H1 (cell line): ENCODE measurements around the gene OTX2. TPM values are rescaled to one million over a fixed set of nuclear protein-coding genes. Genes with fewer than 3 reads are reported as not detected.

Experiments
- CTCF ChIA-PET: fragments of 300-600 bp; sonication (Branson Sonifier 250); formaldehyde crosslinking; loops from one replicate; lab custom pipeline; 2021; ENCODE audit not compliant: partially characterized antibody; lab: Charles Lee
- POLR2A ChIA-PET: fragments of 300-600 bp; sonication (Branson Sonifier 250); formaldehyde crosslinking; loops from one replicate; lab custom pipeline; 2021; ENCODE audit warnings: inconsistent platforms; ENCODE audit not compliant: partially characterized antibody; lab: Charles Lee
- DNase-seq, 2 experiments: peaks; one replicate each; pipeline versions ENCODE4 v3.0.0 to v3.0.0-alpha.2; 2010 to 2022; ENCODE audit warnings: low spot score in 2 of 2, low read depth in 1 of 2, mixed read lengths in 1 of 2
- FAIRE-seq: peaks from 2 replicates; lab custom pipeline; 2011; peaks lifted over from hg19 to GRCh38; lab: Jason Lieb, UNC
- H2AFZ ChIP-seq: 2 replicates; pipeline ENCODE4 v1.8.1; 2012; ENCODE audit warnings: low read length, inconsistent platforms
- H2AK5ac ChIP-seq: 2 replicates; pipeline ENCODE4 v1.6.1; 2013; ENCODE audit warnings: low read depth, low read length
- H2BK120ac ChIP-seq: replicated peaks from 2 replicates; pipeline ENCODE3; 2013; ENCODE audit warnings: low read depth, low read length, inconsistent platforms
- H2BK12ac ChIP-seq: 2 replicates; pipeline ENCODE4 v1.6.1; 2013; ENCODE audit warnings: low read depth, low read length
- H2BK15ac ChIP-seq: 2 replicates; pipeline ENCODE4 v1.6.1; 2013; ENCODE audit warnings: low read length
- H2BK20ac ChIP-seq: 2 replicates; pipeline ENCODE4 v1.6.1; 2013; ENCODE audit warnings: low read length
- H2BK5ac ChIP-seq: 2 replicates; pipeline ENCODE4 v1.6.1; 2013; ENCODE audit warnings: low read depth, low read length
- H3K14ac ChIP-seq: 2 replicates; pipeline ENCODE4 v1.6.1; 2013; ENCODE audit warnings: inconsistent platforms; ENCODE audit not compliant: insufficient read length
- H3K18ac ChIP-seq: 2 replicates; pipeline ENCODE4 v1.6.1; 2013; ENCODE audit warnings: low read length; ENCODE audit errors: extremely low read depth
- H3K23ac ChIP-seq: 2 replicates; pipeline ENCODE4 v1.6.1; 2013; ENCODE audit warnings: inconsistent platforms; ENCODE audit not compliant: insufficient read length
- H3K23me2 ChIP-seq: 2 replicates; pipeline ENCODE4 v1.6.1; 2013; ENCODE audit warnings: low read depth, low read length
- H3K27ac ChIP-seq: 2 replicates; pipeline ENCODE4 v1.6.1; 2011; ENCODE audit warnings: low read depth, low read length, inconsistent platforms
- H3K27me3 ChIP-seq, 4 experiments: replicated peaks in 1 of 4; 1 replicate in 1 of 4; 2 replicates in 3 of 4; pipeline versions ENCODE4 v1.6.1 to v1.8.1; 2011 to 2013; ENCODE audit warnings: low read length in 3 of 4, mild to moderate bottlenecking in 3 of 4, inconsistent platforms in 2 of 4, mixed read lengths in 2 of 4, moderate library complexity in 1 of 4; ENCODE audit not compliant: control insufficient read depth in 3 of 4, insufficient read depth in 3 of 4; ENCODE audit errors: extremely low read depth in 1 of 4
- H3K36me3 ChIP-seq, 4 experiments: 2 replicates each; pipeline versions ENCODE4 v1.6.1 to v1.8.1; 2011 to 2013; ENCODE audit warnings: mild to moderate bottlenecking in 4 of 4, low read length in 3 of 4, moderate library complexity in 2 of 4, control low read depth in 1 of 4, inconsistent platforms in 1 of 4; ENCODE audit not compliant: insufficient read depth in 4 of 4, control insufficient read depth in 2 of 4
- H3K4ac ChIP-seq: replicated peaks from 2 replicates; pipeline ENCODE3; 2013; ENCODE audit warnings: low read length, low read depth, mixed read lengths, inconsistent platforms; ENCODE audit not compliant: insufficient read length
- H3K4me1 ChIP-seq, 4 experiments: replicated peaks in 1 of 4; 1 replicate in 1 of 4; 2 replicates in 3 of 4; pipeline versions ENCODE4 v1.6.1 to v1.8.1; 2011 to 2013; ENCODE audit warnings: low read length in 3 of 4, inconsistent platforms in 2 of 4, mixed read lengths in 1 of 4; ENCODE audit not compliant: insufficient read depth in 4 of 4, control insufficient read depth in 3 of 4
- H3K4me2 ChIP-seq, 2 experiments: 2 replicates each; pipeline versions ENCODE4 v1.6.1 to v1.8.1; 2011 to 2013; ENCODE audit warnings: low read depth in 2 of 2, low read length in 2 of 2, control low read depth in 1 of 2, inconsistent platforms in 1 of 2, mild to moderate bottlenecking in 1 of 2; ENCODE audit not compliant: insufficient read depth in 1 of 2
- H3K4me3 ChIP-seq, 4 experiments: fragments of 200-600, 300-600 bp in 1 of 4; sonication (generic), shearing (Covaris generic), sonication (Bioruptor Twin) in 1 of 4; 2 replicates each; pipeline versions ENCODE4 v1.5.1 to v1.8.1; 2011 to 2016; ENCODE audit warnings: low read length in 4 of 4, low read depth in 3 of 4, control low read depth in 2 of 4, inconsistent platforms in 2 of 4, mild to moderate bottlenecking in 2 of 4, mixed read lengths in 1 of 4, moderate library complexity in 1 of 4; ENCODE audit not compliant: insufficient read depth in 2 of 4; ENCODE audit errors: extremely low read depth in 1 of 4
- H3K56ac ChIP-seq: replicated peaks from 2 replicates; pipeline ENCODE3; 2013; ENCODE audit warnings: low read depth, mild to moderate bottlenecking, mixed read lengths, low read length, inconsistent platforms; ENCODE audit not compliant: insufficient read length
- H3K79me1 ChIP-seq: 2 replicates; pipeline ENCODE4 v1.6.1; 2013; ENCODE audit warnings: low read depth, low read length, control low read depth
- H3K79me2 ChIP-seq, 2 experiments: 2 replicates each; pipeline versions ENCODE4 v1.6.1 to v1.8.1; 2012 to 2013; ENCODE audit warnings: low read length in 2 of 2, mild to moderate bottlenecking in 2 of 2, inconsistent platforms in 1 of 2; ENCODE audit not compliant: insufficient read depth in 2 of 2, control insufficient read depth in 1 of 2
- H3K9ac ChIP-seq, 4 experiments: replicated peaks in 1 of 4; 1 replicate in 1 of 4; 2 replicates in 3 of 4; pipeline versions ENCODE4 v1.6.1 to v1.8.1; 2011 to 2013; ENCODE audit warnings: low read depth in 3 of 4, low read length in 3 of 4, control low read depth in 2 of 4, mild to moderate bottlenecking in 2 of 4, moderate library complexity in 2 of 4, inconsistent platforms in 1 of 4; ENCODE audit errors: extremely low read depth in 1 of 4
- H3K9me3 ChIP-seq, 2 experiments: 2 replicates each; pipeline versions ENCODE4 v1.6.1 to v1.8.1; 2012 to 2013; ENCODE audit warnings: mild to moderate bottlenecking in 2 of 2, moderate library complexity in 2 of 2, control low read depth in 1 of 2, inconsistent platforms in 1 of 2, low read depth in 1 of 2, low read length in 1 of 2, mixed read lengths in 1 of 2; ENCODE audit not compliant: insufficient read depth in 2 of 2
- H4K20me1 ChIP-seq, 2 experiments: replicated peaks in 1 of 2; 2 replicates each; pipeline versions ENCODE3 to v1.8.1; 2011 to 2013; ENCODE audit warnings: inconsistent platforms in 2 of 2, low read length in 2 of 2, mild to moderate bottlenecking in 1 of 2; ENCODE audit not compliant: insufficient read depth in 2 of 2, control insufficient read depth in 1 of 2
- H4K5ac ChIP-seq: 2 replicates; pipeline ENCODE4 v1.6.1; 2013; ENCODE audit warnings: low read length, low read depth, mixed read lengths, inconsistent platforms; ENCODE audit not compliant: insufficient read length
- H4K8ac ChIP-seq: 2 replicates; pipeline ENCODE4 v1.8.0; 2013; ENCODE audit warnings: mild to moderate bottlenecking, moderate library complexity, low read length, inconsistent platforms; ENCODE audit not compliant: insufficient read depth; ENCODE audit errors: extremely low read depth
- H4K91ac ChIP-seq: replicated peaks from 2 replicates; pipeline ENCODE3; 2013; ENCODE audit warnings: low read length, mixed read lengths, inconsistent platforms; ENCODE audit not compliant: insufficient read length
- BRCA1 ChIP-seq: IDR thresholded peaks from 2 replicates; pipeline ENCODE4 v1.6.1; 2012; ENCODE audit warnings: low read depth, low read length, improper control_type of control experiment
- CTCF ChIP-seq, 3 experiments: IDR thresholded peaks; 1 replicate in 2 of 3; 2 replicates in 1 of 3; pipeline versions ENCODE4 v1.5.1 to v1.6.1; 2011; ENCODE audit warnings: low read length in 3 of 3, mild to moderate bottlenecking in 3 of 3, inconsistent platforms in 2 of 3, low read depth in 1 of 3, moderate library complexity in 1 of 3; ENCODE audit not compliant: insufficient read depth in 1 of 3; ENCODE audit errors: control extremely low read depth in 1 of 3
- FOSL1 ChIP-seq: IDR thresholded peaks from 2 replicates; pipeline ENCODE4 v1.6.1; 2011; ENCODE audit warnings: mild to moderate bottlenecking, low read depth, low read length, moderate library complexity; ENCODE audit not compliant: insufficient read depth
- GTF2F1 ChIP-seq: IDR thresholded peaks from 2 replicates; pipeline ENCODE4 v1.6.1; 2012; ENCODE audit warnings: low read depth, low read length, improper control_type of control experiment, borderline replicate concordance
- JUND ChIP-seq: IDR thresholded peaks from 2 replicates; pipeline ENCODE4 v1.6.1; 2011; ENCODE audit warnings: mild to moderate bottlenecking, improper control_type of control experiment, low read length
- SIN3A ChIP-seq, 2 experiments: IDR thresholded peaks in 1 of 2; conservative IDR thresholded peaks in 1 of 2; 2 replicates each; pipeline ENCODE4 v1.6.1; 2011 to 2012; ENCODE audit warnings: low read length in 2 of 2, improper control_type of control experiment in 1 of 2, low read depth in 1 of 2, mild to moderate bottlenecking in 1 of 2
- TCF12 ChIP-seq: IDR thresholded peaks from 2 replicates; pipeline ENCODE4 v1.6.1; 2011; ENCODE audit warnings: low read depth, mild to moderate bottlenecking, low read length
- YY1 ChIP-seq: IDR thresholded peaks from 2 replicates; pipeline ENCODE4 v1.6.1; 2011; ENCODE audit warnings: low read depth, mild to moderate bottlenecking, low read length
- WGBS, 2 experiments: shearing (Covaris generic) in 1 of 2; methylation state at CpG; one replicate each; pipeline versions ENCODE4 v1.1.6 to v1.1.7; 2013 to 2015; ENCODE audit warnings: low lambda C conversion rate in 2 of 2, mixed read lengths in 2 of 2, inconsistent platforms in 1 of 2, low coverage in 1 of 2, missing lambda C conversion rate in 1 of 2; ENCODE audit not compliant: insufficient replicate concordance in 2 of 2, insufficient coverage in 1 of 2, insufficient read length in 1 of 2; ENCODE audit errors: extremely low coverage in 1 of 2, missing lambda C conversion rate in 1 of 2; 5-methylcytosine and 5-hydroxymethylcytosine counted together
- polyA plus RNA-seq, 7 experiments: library from polyadenylated mRNA; depleted of rRNA in 3 of 7; stranded (reverse) in 5 of 7; unstranded in 2 of 7; fragments of >200 nt in 5 of 7; fragments of 200-250 nt in 2 of 7; gene quantifications; 1 replicate in 5 of 7; 2 replicates in 1 of 7; 4 replicates in 1 of 7; pipeline versions ENCODE4 v1.2.1 to v1.2.3, GENCODE V29; 2011 to 2013; ENCODE audit warnings: missing spikeins in 2 of 7, mixed read lengths in 2 of 7
- total RNA-seq: library from RNA; stranded (reverse); fragmentation: NEBNext Ultra II Directional; extraction: Animal tissue kit (Norgen Biotek cat#: 25700); gene quantifications from 2 replicates; pipeline ENCODE4 v1.2.1, GENCODE V29; 2021

The OTX2 gene
- total and polyA plus RNA-seq, 2 of the 8 experiments (the other 6 are each of a cell fraction or from before 2014, with no cell fraction given) = 33.9 to 155 TPM

GRCh38 chr14:56798447-56799342 is 11.6 kb downstream of the OTX2 start:
- no peak overlapping the region for H4K5ac ChIP-seq
- H3K56ac ChIP-seq = no peak overlapping the region
- H3K14ac ChIP-seq = no peak overlapping the region
- no peak overlapping the region for H2BK120ac ChIP-seq
- no peak overlapping the region for H3K27ac ChIP-seq
- H3K23me2 ChIP-seq = peaks cover 31% of the 10 kb centered on the region
- H3K4me3 ChIP-seq = peak overlapping the region; percentile 27 to 83 (median 49)
- 3% methylated on average over 40 of the region's 41 CpGs; no CpG with 5 or more reads in 1 of the 2 experiments for WGBS, 2 experiments
- peaks cover 25 to 40% (median 30%) of the 10 kb centered on the region in 4 experiments; a peak in 6 of 7 replicates for H3K4me1 ChIP-seq
- H3K79me2 ChIP-seq = peaks cover 11 to 34% of the 10 kb centered on the region in 2 experiments
- peak overlapping the region in 2 of 4 experiments; percentile 9 to 60; a peak in 3 of 7 replicates for H3K9ac ChIP-seq
- H3K4me2 ChIP-seq = peak overlapping the region; percentile 87 to 92
- H3K23ac ChIP-seq = no peak overlapping the region
- DNase-seq = no peak
- H4K20me1 ChIP-seq = peaks cover 13 to 21% of the 10 kb centered on the region in 2 experiments
- H3K36me3 ChIP-seq = peaks cover 23 to 39% (median 30%) of the 10 kb centered on the region in 4 experiments
- H3K27me3 ChIP-seq = peaks cover 2 to 49% (median 38%) of the 10 kb centered on the region in 4 experiments
- H3K79me1 ChIP-seq = peaks cover 4% of the 10 kb centered on the region; the same call in 1 of the 2 replicates
- H2AK5ac ChIP-seq = no peak overlapping the region
- peak overlapping the region; percentile 53 for H4K8ac ChIP-seq
- peak; percentile 81 for FAIRE-seq
- H2AFZ ChIP-seq = no peak overlapping the region
- H3K18ac ChIP-seq = peak overlapping the region; percentile 17; the same call in 1 of the 2 replicates
- no peak overlapping the region for H4K91ac ChIP-seq
- ChIA-PET POLR2A (interaction anchor here (1.0 to 2.8 kb wide), 9 partner anchors 9 to 298 kb away, joined by 3 to 29 read pairs (median 4); no protein-coding TSS in a partner anchor), CTCF (interaction anchor here (1.4 to 1.5 kb wide), 2 partner anchors 139 to 253 kb away, joined by 3 to 4 read pairs; no protein-coding TSS in a partner anchor)
- H3K4ac ChIP-seq = no peak overlapping the region
- H3K9me3 ChIP-seq = no peaks in the 10 kb centered on the region
- no peak overlapping the region for H2BK15ac ChIP-seq
- H2BK20ac ChIP-seq = peak overlapping the region; percentile 49
- peak overlapping the region; percentile 36; the same call in 1 of the 2 replicates for H2BK5ac ChIP-seq
- peak overlapping the region; percentile 77 for H2BK12ac ChIP-seq
- peak in 1 of 2 experiments; percentile 42; a peak in 1 of 4 replicates for TF ChIP-seq SIN3A (conservative IDR thresholded peaks at IDR 0.05 in 1 of 2, IDR thresholded peaks at IDR 0.05 in 1 of 2; ENCODE audit: low read depth in 1 of 2, low read length in 2 of 2)
- TF ChIP-seq BRCA1 = no peak
- TF ChIP-seq GTF2F1 = no peak
- peak; percentile 50; the same call in 1 of the 2 replicates for TF ChIP-seq YY1
- no peak for TF ChIP-seq CTCF (IDR thresholded peaks at IDR 0.05; ENCODE audit: control extremely low read depth in 1 of 3, insufficient read depth in 1 of 3, low read depth in 1 of 3, low read length in 3 of 3)
- no peak for TF ChIP-seq JUND
- TF ChIP-seq TCF12 = no peak
- TF ChIP-seq FOSL1 = no peak
